Left renal pelvis (tissue), 4 donors: ENCODE measurements around the gene PI4K2B. TPM values are rescaled to one million over a fixed set of nuclear protein-coding genes. Genes with fewer than 3 reads are reported as not detected.
"Not testable (repeated sequence)": the region's sequence is repeated elsewhere in the genome, so short reads cannot be mapped to it uniquely, and the experiment has no call there.

Experiments used
- DNase-seq, 4 donors: peaks; one replicate each; pipeline ENCODE4 v3.0.0-alpha.2; 2013; ENCODE audit warnings: low read depth in 4 of 4, low spot score in 3 of 4
- polyA plus RNA-seq, 4 donors: library from polyadenylated mRNA; unstranded; fragments of 120-200 nt; gene quantifications; one replicate each; pipeline ENCODE4 v1.2.1, GENCODE V29; 2013; ENCODE audit not compliant: insufficient read length in 4 of 4

Gene PI4K2B
- 10 to 100 TPM; 14.1 to 22.6 (median 16.7) TPM for polyA plus RNA-seq

GRCh38 chr4:25233737-25234389 is at the start of gene PI4K2B:
Gene PI4K2B, plus strand, starts transcription at chr4:25234033. Its CDS starts 131 bp downstream, at chr4:25234164.
- peak; percentile 55 to 75 (median 68) for DNase-seq

- DNase-seq: no peak
These were observed 49.8 kb upstream of the PI4K2B start for GRCh38 chr4:25184056-25184455.

GRCh38 chr4:25190407-25190806 is 43.4 kb upstream of the PI4K2B start:
- no peak for DNase-seq

DNA sequence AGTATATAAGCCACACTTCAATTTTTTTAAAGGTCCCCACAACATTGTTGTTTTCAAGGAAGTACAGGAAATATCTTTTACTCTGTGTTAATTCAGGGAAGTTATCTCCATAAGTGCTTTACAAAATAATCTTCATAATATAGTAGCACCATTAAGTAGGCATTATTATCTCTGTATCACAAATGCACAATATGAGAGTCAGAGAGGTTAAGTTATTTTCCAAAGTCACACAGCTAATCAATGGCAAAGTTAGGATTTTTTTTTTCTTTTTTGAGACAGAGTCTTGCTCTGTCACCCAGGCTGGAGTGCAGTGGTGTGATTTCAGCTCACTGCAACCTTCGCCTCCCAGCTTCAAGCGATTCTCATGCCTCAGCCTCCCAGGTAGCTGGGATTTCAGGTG is 35.1 kb upstream of the PI4K2B start:
- no peak for DNase-seq

DNA sequence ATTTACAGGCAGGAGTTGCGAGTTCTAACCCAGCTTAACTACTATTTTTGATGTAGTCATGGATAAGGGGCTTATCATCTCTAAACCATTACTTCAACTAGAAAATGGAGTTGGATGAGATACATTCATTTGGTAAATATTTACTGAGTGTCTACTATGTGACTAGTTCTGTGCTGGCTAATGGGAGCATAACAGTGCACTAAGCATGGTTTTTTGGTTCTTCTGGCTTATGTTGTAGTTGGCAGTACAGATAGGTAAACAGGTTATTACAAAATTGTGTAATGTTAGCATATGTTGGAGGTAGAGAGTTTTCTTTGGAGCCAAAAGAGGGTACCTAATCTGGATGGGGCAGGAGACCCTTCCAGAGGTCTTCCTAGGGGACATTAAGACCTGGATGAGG is 25.8 kb upstream of the PI4K2B start:
- DNase-seq: no peak

GRCh38 chr4:25209702-25210101 is 24.1 kb upstream of the PI4K2B start:
- no peak for DNase-seq

- DNase-seq: no peak
These were observed 22.1 kb upstream of the PI4K2B start for GRCh38 chr4:25211721-25212120.

GRCh38 chr4:25212822-25213221 is 21.0 kb upstream of the PI4K2B start:
- DNase-seq: no peak

DNA sequence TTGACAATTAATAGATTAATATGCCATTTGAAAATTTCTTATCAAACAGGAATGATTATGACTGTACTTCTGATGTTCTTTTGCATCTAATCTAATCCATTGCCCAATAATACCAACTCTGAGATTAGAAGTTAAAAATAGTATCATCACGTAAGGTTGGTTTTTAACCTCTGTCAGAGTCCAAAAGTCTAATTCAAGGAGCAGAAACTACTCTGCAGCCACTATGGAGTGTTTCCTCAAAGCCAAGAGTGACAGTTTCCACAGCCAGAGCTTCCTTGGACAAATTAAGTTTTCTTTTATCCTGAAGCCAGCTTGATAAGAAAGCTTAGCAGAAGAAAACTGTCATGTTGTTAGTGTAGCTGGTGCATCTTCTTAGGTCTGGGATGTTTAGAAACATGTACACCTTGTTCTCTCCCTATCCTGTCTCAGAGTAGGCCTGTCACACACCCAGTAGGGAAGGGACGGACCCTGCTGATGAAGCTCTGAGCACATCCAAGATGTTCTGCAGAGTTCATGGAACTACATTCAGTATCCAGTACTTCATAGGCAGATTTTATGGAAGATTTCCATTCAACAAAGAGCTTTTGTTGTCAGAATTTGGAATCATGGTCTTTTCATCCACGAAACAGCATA is 20.4 kb upstream of the PI4K2B start:
- no peak for DNase-seq

DNA sequence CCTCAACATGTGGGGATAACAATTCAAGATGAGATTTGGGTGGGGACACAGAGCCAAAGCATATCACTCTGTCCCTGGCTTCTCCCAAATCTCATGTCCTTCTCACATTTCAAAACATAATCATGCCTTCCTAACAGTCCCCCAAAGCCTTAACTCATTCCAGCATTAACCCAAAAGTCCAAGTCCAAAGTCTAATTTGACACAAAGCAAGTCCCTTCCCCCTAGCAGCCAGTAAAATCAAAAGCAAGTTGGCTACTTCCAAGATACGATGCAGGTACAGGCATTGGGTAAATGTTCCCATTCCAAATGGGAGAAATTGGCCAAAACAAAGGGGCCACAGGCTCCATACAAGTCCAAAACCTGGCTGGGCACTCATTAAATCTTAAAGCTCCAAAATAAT is 19.1 kb upstream of the PI4K2B start:
- DNase-seq: not testable (repeated sequence)

DNA sequence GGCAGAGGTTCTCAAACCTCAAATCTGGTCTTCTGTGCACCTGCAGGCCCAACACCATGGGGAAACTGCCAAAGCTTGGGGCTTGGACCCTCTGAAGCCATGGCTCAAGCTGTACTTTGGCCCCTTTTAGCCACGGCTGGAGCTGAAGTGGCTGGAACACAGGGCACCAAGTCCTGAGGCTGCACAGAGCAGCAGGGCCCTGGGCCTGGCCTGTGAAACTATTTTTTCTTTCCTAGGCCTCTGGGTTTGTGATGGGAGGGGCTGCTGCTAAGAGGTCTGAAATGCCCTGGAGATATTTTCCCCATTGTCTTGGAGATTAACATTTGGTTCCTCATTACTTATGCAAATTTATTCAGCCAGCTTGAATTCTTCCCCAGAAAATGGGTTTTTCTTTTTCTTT is 18.3 kb upstream of the PI4K2B start:
- DNase-seq: no peak

DNA sequence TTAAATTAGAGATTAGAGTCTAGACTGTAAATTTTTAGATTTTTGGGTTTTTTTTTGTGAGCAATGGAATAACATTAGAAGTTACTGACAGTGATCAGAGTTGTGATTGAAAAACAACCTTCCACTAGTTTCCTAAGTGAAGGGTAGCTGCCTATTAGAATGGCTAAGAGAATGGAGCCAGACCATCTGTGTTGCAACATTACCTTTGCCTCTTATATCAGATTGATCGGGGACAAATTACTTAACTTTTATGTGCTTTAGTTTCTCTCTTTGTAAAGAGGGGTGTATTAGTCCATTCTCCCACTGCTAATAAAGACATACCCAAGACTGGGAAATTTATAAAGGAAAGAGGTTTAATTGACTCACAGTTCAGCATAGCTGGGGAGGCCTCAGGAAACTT is 12.5 kb upstream of the PI4K2B start:
- DNase-seq: no peak

DNA sequence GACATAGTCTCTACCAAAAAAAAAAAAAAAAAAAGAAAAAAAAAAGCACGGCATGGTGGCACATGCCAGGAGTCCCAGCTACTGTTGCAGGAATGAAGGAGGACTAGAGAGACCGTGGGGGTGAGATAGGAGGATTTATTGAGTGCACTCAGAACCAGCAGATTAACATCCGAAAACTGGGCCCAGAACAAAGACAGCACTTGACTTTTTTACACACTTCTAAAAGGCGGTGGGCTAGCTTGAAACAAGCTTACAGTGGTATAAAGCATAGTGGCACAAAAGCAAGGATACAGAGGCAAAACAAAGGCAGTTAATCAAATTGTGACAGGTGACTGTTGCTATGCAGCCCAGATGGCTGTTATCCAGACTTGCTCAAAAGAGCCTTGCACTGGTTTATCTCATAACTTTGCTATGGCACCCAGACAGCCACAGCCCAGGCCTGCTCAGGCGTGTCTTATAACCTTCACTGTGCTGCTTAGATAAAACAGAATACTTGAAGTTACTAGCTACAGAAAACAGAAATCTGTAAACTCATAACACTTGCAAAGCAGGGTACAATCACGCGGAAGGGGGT is 9.9 kb upstream of the PI4K2B start:
- DNase-seq: no peak

DNA sequence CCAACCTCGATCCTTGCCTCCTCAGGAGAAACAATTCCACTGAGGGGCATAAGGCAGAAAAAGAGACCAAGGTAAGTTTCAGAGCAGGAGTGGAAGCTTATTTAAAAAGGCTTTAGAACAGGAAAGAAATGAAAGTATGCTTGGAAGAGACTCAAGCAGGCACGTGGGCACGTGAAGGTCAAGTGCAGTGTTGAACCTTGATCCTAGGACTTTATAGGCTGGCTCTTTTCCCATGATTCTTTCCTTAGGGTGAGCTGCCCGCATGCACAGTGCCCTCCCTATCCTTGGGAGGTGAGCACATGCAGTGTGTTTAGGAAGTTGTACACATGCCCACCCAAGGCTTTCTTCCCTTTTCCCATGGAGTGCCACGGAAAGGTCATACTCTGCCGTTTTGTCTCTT is 4.0 kb upstream of the PI4K2B start:
- no peak for DNase-seq

- no peak for DNase-seq
These were observed 639 bp upstream of the PI4K2B start for GRCh38 chr4:25233194-25233593.

- DNase-seq: peak; percentile 41 to 65 (median 56)
These were observed 847 bp downstream of the PI4K2B start for GRCh38 chr4:25234390-25235370.

GRCh38 chr4:25235401-25235800 is 1.6 kb downstream of the PI4K2B start:
- DNase-seq: no peak

- not testable (repeated sequence) for DNase-seq
These were observed 2.2 kb downstream of the PI4K2B start for GRCh38 chr4:25236030-25236429.

- DNase-seq: no peak
These were observed 3.1 kb downstream of the PI4K2B start for GRCh38 chr4:25236971-25237370.

DNA sequence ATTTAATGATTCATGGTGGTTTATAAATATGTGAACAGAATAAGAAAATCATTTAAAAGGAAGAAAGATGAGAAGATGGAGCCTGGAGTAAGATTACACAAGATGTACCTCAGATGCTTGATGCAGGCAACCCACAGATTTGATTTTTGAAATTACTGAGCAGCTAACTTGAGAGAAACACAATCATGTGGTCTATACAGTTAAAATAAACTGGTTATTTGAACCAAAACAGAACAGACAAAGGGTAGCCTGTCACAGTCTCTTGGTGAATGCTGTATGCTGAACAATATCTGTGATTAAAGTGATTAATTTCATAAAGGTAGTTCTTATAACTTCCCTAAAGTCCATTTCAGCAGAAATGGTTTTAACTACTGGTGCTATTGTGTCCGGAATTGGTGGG is 4.2 kb downstream of the PI4K2B start:
- DNase-seq: no peak

- not testable (repeated sequence) for DNase-seq
These were observed 5.7 kb downstream of the PI4K2B start for GRCh38 chr4:25239528-25239927.
